HG02943 (cell line): Measurements from ENCODE around the gene HDGF.

Experiments used
- ATAC-seq: cut with Tn5 transposase; IDR thresholded peaks from one replicate; pipeline ENCODE4 v1.9.1; 2021; ENCODE audit warnings: mild to moderate bottlenecking, low read depth, moderate library complexity; ENCODE audit not compliant: unreplicated experiment

The HDGF gene

GRCh38 chr1:156727492-156727891 lies 24.0 kb downstream of the HDGF start:
- no peak for ATAC-seq

DNA sequence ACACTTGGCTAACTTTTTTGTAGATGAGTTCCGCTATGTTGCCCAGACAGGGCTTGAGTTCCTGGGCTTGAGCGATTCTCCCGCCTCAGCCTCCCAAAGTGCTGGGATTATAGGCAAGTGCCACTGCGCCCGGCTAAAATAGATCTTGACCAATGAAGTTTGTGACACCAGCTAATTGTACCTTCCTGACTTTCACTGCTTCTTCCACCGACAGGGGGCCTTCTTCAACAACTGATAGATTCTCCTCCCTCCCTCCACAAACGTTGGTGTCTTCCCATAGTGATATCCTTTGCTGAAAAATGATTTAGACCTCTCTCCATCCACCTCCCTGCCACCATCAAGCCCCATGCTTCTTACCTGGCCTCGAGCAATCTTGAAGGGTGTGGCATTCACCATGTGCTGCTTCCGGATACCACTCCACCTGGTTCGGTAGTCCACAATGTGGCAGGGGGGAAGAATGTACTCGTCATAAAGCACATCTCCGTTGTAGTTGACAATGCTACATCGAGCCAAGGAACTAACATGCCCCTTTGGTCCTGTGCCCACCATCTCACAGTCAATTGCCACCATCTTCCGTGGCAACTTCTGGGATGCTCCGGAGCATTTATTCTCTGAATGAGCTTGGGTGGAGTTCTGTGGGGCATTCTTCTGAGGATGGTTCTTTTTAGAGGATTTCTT lies 24.8 kb downstream of the HDGF start:
- ATAC-seq = no peak

- no peak for ATAC-seq
Measured at GRCh38 chr1:156725683-156726280, 25.7 kb downstream of the HDGF start.

DNA sequence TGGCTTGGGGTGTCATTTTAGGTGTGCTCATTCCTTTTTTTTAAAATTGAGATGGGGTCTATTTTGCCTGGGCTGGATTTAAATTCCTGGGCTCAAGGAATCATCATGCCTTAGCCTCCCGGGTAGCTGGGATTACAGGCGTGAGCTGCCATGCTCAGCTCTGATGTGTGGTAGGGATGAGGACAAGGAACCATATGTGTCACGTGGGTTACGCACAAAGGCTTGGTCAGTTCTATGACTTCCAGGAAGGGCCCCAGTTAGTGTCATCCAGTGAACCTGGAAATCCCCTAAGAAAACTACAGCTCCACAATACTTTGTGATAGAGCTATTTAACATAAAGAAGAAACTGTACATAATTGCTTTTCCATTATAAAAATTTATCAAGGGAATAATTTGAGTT lies 29.9 kb downstream of the HDGF start:
- no peak for ATAC-seq

DNA sequence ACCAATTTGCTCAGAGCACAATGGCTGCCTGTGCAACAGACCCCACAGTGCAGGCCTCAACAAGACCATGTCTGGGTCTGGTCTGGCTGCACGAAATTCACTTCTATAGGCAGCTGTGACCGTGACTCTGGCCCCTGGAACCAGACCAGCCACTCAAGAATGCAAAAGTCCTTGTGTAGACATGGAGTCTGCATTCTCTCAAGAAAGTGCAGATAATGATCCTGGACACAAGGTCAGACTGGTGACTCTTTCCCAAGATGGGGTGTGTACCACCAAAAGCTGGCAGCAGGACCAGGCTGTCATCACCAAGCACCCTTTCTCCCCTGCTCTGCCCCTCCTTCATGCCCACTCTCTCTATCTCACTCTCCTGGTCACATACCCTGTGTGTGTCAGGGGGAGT lies 30.3 kb downstream of the HDGF start:
- no peak for ATAC-seq

GRCh38 chr1:156717351-156717750 lies 34.1 kb downstream of the HDGF start:
- ATAC-seq = no peak

- ATAC-seq = no peak
Measured at GRCh38 chr1:156714830-156715229, 36.6 kb downstream of the HDGF start.

DNA sequence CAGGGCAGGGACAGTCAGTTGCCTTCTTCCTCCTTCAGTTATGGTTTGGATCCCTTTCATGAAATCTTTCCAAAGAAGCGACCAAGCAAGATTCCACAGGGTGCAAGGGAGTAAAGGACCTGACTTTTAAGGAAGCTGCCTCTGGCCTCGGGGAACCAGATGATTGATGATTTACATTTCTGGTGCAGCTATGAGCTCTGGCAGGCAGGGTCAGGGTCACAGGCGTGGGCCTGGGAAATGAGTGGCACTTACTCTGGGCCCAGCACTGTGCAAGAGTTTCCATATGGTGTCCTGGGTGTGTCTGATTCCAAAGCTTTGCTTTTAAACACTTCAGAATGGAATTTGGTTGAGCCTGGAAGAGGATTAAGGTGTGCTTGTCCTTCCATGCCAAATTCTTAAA lies 38.8 kb downstream of the HDGF start:
- ATAC-seq = no peak

- ATAC-seq = no peak
Measured at GRCh38 chr1:156711011-156711817, 40.3 kb downstream of the HDGF start.

DNA sequence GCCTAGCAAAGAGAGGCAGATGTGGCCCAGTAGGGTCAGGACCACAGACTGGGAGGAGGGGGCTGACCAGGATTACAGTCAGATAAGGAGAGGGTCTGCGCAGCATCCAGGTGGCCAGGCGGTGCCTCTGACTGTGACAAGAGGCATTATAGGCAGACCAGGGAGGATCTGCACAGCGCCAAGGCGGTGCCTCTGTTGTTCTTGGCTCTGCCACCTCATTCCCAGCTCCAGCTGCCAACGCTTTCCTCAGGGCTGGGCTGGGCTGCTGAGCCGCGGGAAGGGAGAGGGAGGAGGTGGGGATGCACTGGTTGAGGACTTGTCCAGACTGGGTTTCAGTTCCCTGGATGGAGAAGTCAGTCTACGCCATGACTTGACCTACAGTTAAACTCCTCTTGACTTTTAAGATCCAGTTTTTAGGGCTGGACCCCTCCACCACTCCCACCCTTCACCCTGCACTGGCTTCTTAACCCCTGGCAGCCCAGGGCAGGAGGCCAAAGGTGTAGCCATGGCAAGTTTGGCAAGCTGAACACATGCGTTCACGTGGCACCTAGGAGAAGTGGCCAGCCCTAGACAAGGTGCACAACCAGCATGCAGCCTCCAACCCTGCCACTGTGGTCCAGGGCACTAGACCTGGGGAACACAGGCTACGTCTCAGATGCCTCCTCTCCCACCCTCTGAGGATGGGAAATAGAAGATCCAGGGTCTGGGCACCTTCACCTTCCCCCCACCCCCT lies 41.6 kb downstream of the HDGF start:
- no peak for ATAC-seq

DNA sequence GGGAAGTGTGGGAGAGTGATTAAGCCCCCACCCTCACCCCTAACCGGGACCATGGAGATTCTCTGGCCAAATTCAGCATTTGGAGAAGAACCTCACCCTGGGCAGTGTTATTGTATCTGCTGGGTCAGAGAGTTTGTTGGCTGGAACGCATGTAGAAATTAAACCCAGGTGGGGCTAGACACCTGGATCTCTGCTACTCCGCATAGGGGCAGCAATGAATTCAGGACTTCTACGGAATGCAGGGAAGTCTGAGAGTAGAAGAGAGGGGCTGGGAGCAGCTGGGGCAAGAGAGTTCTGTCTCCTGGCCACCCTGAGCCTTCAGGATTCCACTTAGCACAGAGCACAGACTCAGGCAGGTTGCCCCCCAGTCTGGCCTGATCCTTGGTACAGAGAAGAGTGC lies 42.4 kb downstream of the HDGF start:
- no peak for ATAC-seq

DNA sequence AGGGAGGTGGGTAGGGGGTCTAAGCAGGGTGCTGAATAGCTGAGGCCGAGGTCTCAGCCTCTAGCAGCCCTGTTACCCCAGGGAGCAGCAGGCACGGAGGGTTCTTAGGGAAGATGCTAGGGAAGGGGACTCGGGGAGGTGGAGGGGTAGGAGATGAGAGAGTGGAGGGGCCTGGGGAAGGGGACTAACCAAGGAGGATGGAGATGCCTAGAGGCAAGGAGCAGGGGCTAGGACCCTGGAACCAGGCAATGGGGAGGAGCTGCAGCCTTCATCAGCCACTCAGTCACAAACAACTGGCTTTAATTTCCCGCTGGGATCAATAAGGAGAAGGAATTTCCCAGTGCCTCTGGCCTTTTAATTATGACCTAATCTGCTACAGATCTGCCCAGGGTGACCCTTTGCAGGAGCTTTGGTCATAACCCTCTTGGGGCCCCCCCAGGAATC lies 43.2 kb downstream of the HDGF start:
- ATAC-seq = no peak

GRCh38 chr1:156707417-156708217 lies 43.9 kb downstream of the HDGF start:
- no peak for ATAC-seq

- no peak for ATAC-seq
Measured at GRCh38 chr1:156706657-156707416, 44.6 kb downstream of the HDGF start.

DNA sequence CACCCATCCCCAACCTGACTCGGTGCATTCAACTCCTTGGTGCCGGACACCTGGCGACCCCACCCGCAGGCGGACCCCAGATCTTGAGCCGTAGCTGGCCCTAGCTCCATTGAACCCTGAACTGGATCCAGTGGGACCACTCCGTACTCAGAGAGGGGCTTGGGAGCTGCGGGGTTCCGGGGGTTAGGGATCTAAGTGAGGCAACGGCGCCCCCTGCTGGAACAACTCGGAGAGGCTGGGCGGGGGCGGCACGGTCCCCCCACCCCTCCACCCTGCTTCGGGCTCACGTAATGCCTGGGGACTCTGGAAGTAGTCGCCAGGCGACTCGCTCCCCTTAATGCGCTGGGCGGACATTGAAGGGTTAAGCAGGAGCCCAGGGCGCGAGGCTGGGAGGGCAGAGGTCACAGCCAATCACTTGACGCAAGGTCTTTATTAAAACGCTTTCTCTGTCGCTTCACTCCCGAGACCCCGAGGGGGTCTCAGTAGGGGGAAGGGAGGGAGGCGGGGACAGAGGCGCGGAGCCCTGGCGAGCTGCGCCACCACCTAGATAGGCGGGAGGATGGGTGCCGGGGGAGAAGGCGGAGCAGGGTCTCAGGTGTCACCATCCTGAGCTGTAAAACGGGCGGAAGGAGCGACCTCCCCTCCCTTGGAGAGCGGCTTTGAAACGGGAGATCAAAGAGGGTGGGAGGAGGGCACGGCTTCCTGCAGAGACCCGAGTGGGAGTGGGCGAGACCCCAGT lies 45.4 kb downstream of the HDGF start:
- ATAC-seq = no peak

- ATAC-seq = no peak
Measured at GRCh38 chr1:156705321-156705917, 46.1 kb downstream of the HDGF start, which contains the start of gene CRABP2. CRABP2 (minus strand) TSS chr1:156705583; CDS start chr1:156705446, 137 bp downstream.

GRCh38 chr1:156704930-156705320 lies 46.5 kb downstream of the HDGF start:
- no peak for ATAC-seq

DNA sequence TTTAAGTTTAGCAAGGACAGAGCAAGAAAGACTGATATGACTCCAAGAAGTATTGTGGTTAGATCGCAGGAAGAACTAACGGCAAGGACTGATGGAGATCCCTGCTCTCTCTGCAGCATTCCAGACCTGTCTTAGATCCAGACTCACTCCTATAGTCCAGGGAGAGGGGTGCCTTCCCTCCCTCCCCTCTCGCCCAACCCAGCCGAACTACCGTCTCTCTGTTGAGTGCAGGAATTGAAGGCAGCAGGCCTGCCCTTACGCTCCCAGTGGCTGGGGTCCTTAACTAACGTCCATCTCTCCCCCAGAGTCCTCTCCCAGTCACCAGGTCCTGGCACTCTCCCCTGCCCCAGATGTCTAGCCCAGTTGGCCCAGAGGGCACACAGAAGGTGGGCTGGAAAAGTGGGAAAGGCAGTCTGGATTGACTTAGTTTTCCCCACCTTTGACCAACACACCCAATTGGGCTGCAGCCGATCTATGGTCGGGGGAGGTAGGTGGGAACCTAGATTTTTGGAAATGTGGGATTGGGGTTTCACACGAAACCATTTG lies 47.2 kb downstream of the HDGF start:
- no peak for ATAC-seq
